SU-DHL-6 (cell line): ENCODE data around the gene SNTG2.

ENCODE experiments used
- H2AFZ ChIP-seq: fragments of 200-600 bp; sonication (generic); 2 replicates; pipeline ENCODE4 v1.6.1; 2014; ENCODE audit warnings: low read depth, mild to moderate bottlenecking, moderate library complexity, mixed read lengths, antibody characterized with exemption, low read length; ENCODE audit not compliant: severe bottlenecking
- H3F3A ChIP-seq: fragments of 200-600 bp; shearing (Covaris generic); 2 replicates; pipeline ENCODE4 v1.6.0; 2016; ENCODE audit warnings: antibody characterized with exemption, mild to moderate bottlenecking; ENCODE audit not compliant: insufficient read depth
- H3K27ac ChIP-seq: fragments of 200-600 bp; sonication (generic); 2 replicates; pipeline ENCODE4 v1.5.1; 2016; ENCODE audit warnings: low read depth, mild to moderate bottlenecking, low read length, moderate library complexity, mixed read lengths
- H3K27me3 ChIP-seq: fragments of 200-600 bp; sonication (generic), shearing (Covaris generic); 2 replicates; pipeline ENCODE4 v1.6.0; 2014; ENCODE audit warnings: mild to moderate bottlenecking, low read length
- H3K36me3 ChIP-seq: fragments of 200-600 bp; sonication (generic); 2 replicates; pipeline ENCODE4 v1.6.1; 2014; ENCODE audit warnings: mild to moderate bottlenecking, low read length, mixed read lengths
- H3K4me2 ChIP-seq: fragments of 300-600, 200-600 bp; shearing (Covaris generic), sonication (generic); 2 replicates; pipeline ENCODE4 v1.6.0; 2014; ENCODE audit warnings: low read length, low read depth, mild to moderate bottlenecking; ENCODE audit not compliant: poor library complexity, severe bottlenecking
- H3K4me3 ChIP-seq: fragments of 200-600 bp; sonication (generic); 2 replicates; pipeline ENCODE4 v1.5.1; 2014; ENCODE audit warnings: antibody characterized with exemption, low read length, mild to moderate bottlenecking, mixed read lengths; ENCODE audit not compliant: insufficient read depth, poor library complexity, severe bottlenecking
- H3K79me2 ChIP-seq: fragments of 200-600 bp; sonication (generic); 2 replicates; pipeline ENCODE4 v1.6.1; 2014; ENCODE audit warnings: mild to moderate bottlenecking, low read length, moderate library complexity; ENCODE audit not compliant: insufficient read depth
- H3K9ac ChIP-seq: fragments of 200-600 bp; sonication (generic); 2 replicates; pipeline ENCODE4 v1.7.0; 2014; ENCODE audit warnings: mild to moderate bottlenecking, low read length
- H3K9me2 ChIP-seq: fragments of 200-600 bp; sonication (generic); replicated peaks from 2 replicates; pipeline ENCODE4 v1.6.1; 2014; ENCODE audit warnings: low read length; ENCODE audit not compliant: insufficient read depth
- H3K9me3 ChIP-seq: fragments of 200-600 bp; sonication (generic); 2 replicates; pipeline ENCODE4 v1.6.1; 2014; ENCODE audit warnings: low read length, mixed read lengths; ENCODE audit not compliant: insufficient read depth
- H4K20me1 ChIP-seq: fragments of 200-600 bp; sonication (generic); 2 replicates; pipeline ENCODE4 v1.6.1; 2014; ENCODE audit warnings: low read depth, mild to moderate bottlenecking, antibody characterized with exemption, low read length, moderate library complexity, mixed read lengths
- CTCF ChIP-seq: fragments of 200-600 bp; sonication (generic); IDR thresholded peaks from one replicate; pipeline ENCODE4 v1.5.1; 2017; ENCODE audit warnings: antibody characterized with exemption, mild to moderate bottlenecking, low read length, moderate library complexity; ENCODE audit not compliant: insufficient read depth, poor library complexity, severe bottlenecking
- EZH2phosphoT487 ChIP-seq: fragments of 200-600 bp; sonication (generic), shearing (Covaris generic); conservative IDR thresholded peaks from 2 replicates; pipeline ENCODE4 v1.6.1; 2018; ENCODE audit warnings: mild to moderate bottlenecking, antibody characterized with exemption, low read length, moderate library complexity, mixed read lengths

SNTG2 gene

GRCh38 chr2:1287427-1287826, 336.8 kb downstream of the SNTG2 start:
- TF ChIP-seq EZH2phosphoT487, result no peak
- no peak for TF ChIP-seq CTCF
- Histone ChIP-seq H2AFZ (no peak overlapping the region), H3K36me3 (no peaks in the 10 kb centered on the region), H3F3A (no peaks in the 10 kb centered on the region), H4K20me1 (no peaks in the 10 kb centered on the region), H3K9me3 (no peaks in the 10 kb centered on the region), H3K4me3 (no peak overlapping the region), H3K9ac (no peak overlapping the region), H3K27me3 (no peaks in the 10 kb centered on the region), H3K9me2 (no peaks in the 10 kb centered on the region), H3K27ac (no peak overlapping the region), H3K4me2 (no peak overlapping the region), H3K79me2 (no peaks in the 10 kb centered on the region)

- TF ChIP-seq EZH2phosphoT487 (no peak), CTCF (no peak)
- H3K9ac ChIP-seq, result no peak overlapping the region
- no peak overlapping the region for H3K4me2 ChIP-seq
- no peaks in the 10 kb centered on the region for H3K79me2 ChIP-seq
- no peaks in the 10 kb centered on the region for H3F3A ChIP-seq
- H3K9me3 ChIP-seq, result no peaks in the 10 kb centered on the region
- no peaks in the 10 kb centered on the region for H3K27me3 ChIP-seq
- H3K27ac ChIP-seq, result no peak overlapping the region
- no peaks in the 10 kb centered on the region for H3K36me3 ChIP-seq
- no peak overlapping the region for H2AFZ ChIP-seq
- no peaks in the 10 kb centered on the region for H3K9me2 ChIP-seq
- H3K4me3 ChIP-seq, result no peak overlapping the region
- no peaks in the 10 kb centered on the region for H4K20me1 ChIP-seq
Measured at GRCh38 chr2:1294900-1295299, 344.3 kb downstream of the SNTG2 start.

GRCh38 chr2:1295740-1296139, 345.1 kb downstream of the SNTG2 start:
- Histone ChIP-seq H3K4me2 (no peak overlapping the region), H3K9me2 (no peaks in the 10 kb centered on the region), H3K36me3 (no peaks in the 10 kb centered on the region), H3K79me2 (no peaks in the 10 kb centered on the region), H3F3A (no peaks in the 10 kb centered on the region), H3K27me3 (no peaks in the 10 kb centered on the region), H3K4me3 (no peak overlapping the region), H2AFZ (no peak overlapping the region), H3K9ac (no peak overlapping the region), H3K27ac (no peak overlapping the region), H4K20me1 (no peaks in the 10 kb centered on the region), H3K9me3 (no peaks in the 10 kb centered on the region)
- TF ChIP-seq EZH2phosphoT487, result no peak
- no peak for TF ChIP-seq CTCF
